Measurements from ENCODE around the gene NDUFAF8.

DNA sequence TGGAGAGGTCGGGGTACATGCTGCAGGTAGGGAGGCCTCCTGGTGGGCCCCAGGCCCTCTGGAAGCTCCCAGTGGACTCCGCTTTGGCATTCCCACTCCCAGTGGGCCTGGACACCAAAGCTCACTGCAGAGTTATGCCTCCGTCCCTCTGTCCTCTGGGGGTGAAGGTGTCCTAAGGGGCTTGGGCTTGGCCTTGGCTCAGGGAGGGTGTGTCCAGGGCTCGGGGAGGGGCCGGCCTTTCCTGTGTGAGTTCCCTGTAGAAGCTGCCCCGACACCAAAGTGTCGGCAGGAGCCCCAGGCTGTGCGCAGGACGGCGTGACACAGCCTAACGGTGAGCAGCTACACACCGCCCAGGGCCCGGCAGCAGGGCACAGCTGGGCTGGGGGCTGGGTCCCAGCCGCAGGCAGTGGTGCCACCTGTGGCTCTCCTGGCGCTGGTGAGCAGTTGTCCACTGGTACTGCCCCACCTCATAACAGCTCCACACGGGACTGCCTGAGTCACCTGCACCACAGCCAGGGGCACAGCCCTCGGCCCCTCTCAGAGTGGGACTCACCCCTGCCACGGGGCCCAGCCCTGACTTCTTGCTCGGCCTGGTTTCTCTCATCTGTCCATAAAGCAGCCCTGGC is 6.4 kb upstream of the NDUFAF8 start:
- no peak for TF ChIP-seq POLR2A (IDR thresholded peaks at IDR 0.05)
- TF ChIP-seq CTCF (IDR thresholded peaks at IDR 0.05): no peak

Data from transverse colon (tissue), 3 donors.